ENCODE data around the gene OGDH. TPM values are rescaled to one million over a fixed set of nuclear protein-coding genes. Genes with fewer than 3 reads are reported as not detected.
"Not testable (repeated sequence)": the region's sequence is repeated elsewhere in the genome, so short reads cannot be mapped to it uniquely, and the experiment has no call there.

OGDH gene
- total RNA-seq, 2 experiments from 2014 or later, result 113 to 114 TPM

DNA sequence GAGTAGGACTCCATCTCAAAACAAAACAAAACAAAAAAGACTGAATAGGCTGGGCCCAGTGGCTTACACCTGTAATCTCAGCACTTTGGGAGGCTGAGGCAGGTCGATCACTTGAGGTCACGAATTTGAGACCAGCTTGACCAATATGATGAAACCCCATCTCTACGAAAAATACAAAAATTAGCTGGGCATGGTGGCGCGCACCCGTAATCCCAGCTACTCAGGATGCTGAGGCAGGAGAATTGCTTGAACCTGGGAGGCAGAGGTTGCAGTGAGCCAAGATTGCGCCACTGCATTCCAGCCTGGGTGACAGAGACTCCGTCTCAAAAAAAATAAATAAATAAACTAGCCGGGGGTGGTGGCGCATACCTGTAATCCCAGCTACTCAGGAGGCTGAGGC, 97.0 kb downstream of the OGDH start:
- peaks cover 67% of the 10 kb centered on the region for H3K36me3 Mint-ChIP-seq (ENCODE audit: low read depth)
- ATAC-seq; H3K27me3 Mint-ChIP-seq (ENCODE audit: low read depth); H3K9me3 Mint-ChIP-seq (ENCODE audit: insufficient read depth); H3K27ac Mint-ChIP-seq; H3K4me3 Mint-ChIP-seq; DNase-seq; H3K4me1 Mint-ChIP-seq (ENCODE audit: low read depth); POLR2A ChIA-PET: not testable (repeated sequence)
- CTCF ChIA-PET, result interaction anchor here (1.7 kb wide), 1 partner anchor 88 kb away, joined by 3 read pairs; no protein-coding TSS in a partner anchor

DNA sequence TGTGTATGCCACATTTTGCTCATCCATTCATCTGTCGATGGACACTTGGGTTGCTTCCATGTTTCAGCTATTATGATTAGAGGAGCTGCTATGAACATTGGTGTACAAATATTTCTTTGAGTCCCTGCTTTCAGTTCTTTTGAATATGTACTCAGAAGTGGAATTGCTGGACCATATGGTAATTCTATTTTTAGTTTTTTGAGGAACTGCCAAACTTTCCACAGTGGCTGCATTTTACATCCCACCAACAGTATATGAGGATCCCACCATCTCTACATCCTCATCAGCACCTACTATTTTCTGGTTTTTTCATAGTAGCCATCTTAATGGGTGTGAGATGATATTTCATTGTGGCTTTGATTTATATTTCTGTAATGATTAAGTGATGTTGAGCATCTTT, 97.5 kb downstream of the OGDH start:
- no peak for ATAC-seq
- Mint-ChIP-seq H3K36me3 (ENCODE audit: low read depth) (peaks cover 61% of the 10 kb centered on the region), H3K9me3 (ENCODE audit: insufficient read depth) (peaks cover 3% of the 10 kb centered on the region), H3K4me3 (no peak overlapping the region), H3K27me3 (ENCODE audit: low read depth) (no peaks in the 10 kb centered on the region), H3K27ac (no peak overlapping the region), H3K4me1 (ENCODE audit: low read depth) (no peaks in the 10 kb centered on the region)
- no peak for DNase-seq
- ChIA-PET POLR2A (no interaction called here), CTCF (no interaction called here)

DNA sequence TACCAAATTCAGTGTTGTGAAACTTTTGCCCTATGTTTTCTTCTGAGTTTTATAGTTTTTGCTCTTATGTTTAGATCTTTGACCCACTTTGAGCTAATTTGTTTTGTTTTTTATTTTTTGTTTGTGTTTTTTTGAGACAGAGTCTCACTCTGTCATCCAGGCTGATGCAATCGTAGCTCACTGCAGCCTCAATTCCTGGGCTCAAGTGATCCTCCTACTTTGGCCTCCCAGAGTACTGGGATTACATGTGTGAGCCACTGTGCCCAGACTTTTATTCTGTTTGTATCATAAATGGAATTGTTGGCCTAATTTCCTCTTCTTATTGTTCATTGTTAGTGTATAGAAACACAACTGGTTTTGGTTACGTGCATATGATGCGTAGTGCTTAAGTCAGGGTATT, 99.0 kb downstream of the OGDH start:
- Mint-ChIP-seq H3K27me3 (ENCODE audit: low read depth) (no peaks in the 10 kb centered on the region), H3K4me1 (ENCODE audit: low read depth) (no peaks in the 10 kb centered on the region), H3K9me3 (ENCODE audit: insufficient read depth) (no peaks in the 10 kb centered on the region), H3K4me3 (no peak overlapping the region), H3K27ac (no peak overlapping the region), H3K36me3 (ENCODE audit: low read depth) (peaks cover 49% of the 10 kb centered on the region)
- ATAC-seq (no peak), DNase-seq (no peak)
- ChIA-PET CTCF (no interaction called here), POLR2A (no interaction called here)

DNA sequence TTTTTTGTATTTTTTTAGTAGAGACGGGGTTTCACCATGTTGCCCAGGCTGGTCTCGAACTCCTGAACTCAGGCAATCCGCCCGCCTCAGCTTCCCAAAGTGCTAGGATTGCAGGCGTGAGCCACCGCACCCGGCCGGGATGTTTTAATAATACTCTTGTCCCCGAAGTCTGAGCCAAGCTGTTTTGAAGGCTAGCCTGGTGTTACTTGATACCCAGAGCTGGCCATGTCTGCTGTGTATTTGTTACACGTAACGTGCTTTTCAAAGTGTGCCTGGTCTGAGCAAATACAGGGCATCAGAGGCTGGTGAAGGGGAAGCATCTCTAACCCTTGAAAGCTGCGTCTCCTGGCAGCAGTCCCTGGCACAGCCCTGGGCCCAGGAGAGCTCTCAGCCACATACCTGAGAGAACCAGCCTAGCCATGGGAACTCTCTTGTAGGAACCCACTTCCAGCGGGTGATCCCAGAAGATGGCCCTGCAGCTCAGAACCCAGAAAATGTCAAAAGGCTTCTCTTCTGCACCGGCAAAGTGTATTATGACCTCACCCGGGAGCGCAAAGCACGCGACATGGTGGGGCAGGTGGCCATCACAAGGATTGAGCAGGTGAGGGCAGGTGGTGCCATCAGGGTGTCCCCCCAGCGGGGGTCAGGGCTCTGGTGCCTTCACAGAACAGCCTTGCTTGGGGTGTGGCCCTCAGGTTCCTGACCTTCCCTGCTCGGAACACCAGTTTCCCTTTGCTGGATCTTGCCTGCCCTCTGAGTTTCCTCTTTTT, 100.5 kb downstream of the OGDH start:
- POLR2A ChIA-PET, result interaction anchor here (0.6 kb wide), 1 partner anchor 93 kb away, joined by 4 read pairs; no protein-coding TSS in a partner anchor
- Mint-ChIP-seq H3K4me1 (ENCODE audit: low read depth) (peaks cover 3% of the 10 kb centered on the region), H3K36me3 (ENCODE audit: low read depth) (peaks cover 35% of the 10 kb centered on the region), H3K27me3 (ENCODE audit: low read depth) (no peaks in the 10 kb centered on the region), H3K9me3 (ENCODE audit: insufficient read depth) (no peaks in the 10 kb centered on the region), H3K4me3 (no peak overlapping the region), H3K27ac (no peak overlapping the region)
- DNase-seq (no peak), ATAC-seq (no peak)
- CTCF ChIA-PET, result no interaction called here

DNA sequence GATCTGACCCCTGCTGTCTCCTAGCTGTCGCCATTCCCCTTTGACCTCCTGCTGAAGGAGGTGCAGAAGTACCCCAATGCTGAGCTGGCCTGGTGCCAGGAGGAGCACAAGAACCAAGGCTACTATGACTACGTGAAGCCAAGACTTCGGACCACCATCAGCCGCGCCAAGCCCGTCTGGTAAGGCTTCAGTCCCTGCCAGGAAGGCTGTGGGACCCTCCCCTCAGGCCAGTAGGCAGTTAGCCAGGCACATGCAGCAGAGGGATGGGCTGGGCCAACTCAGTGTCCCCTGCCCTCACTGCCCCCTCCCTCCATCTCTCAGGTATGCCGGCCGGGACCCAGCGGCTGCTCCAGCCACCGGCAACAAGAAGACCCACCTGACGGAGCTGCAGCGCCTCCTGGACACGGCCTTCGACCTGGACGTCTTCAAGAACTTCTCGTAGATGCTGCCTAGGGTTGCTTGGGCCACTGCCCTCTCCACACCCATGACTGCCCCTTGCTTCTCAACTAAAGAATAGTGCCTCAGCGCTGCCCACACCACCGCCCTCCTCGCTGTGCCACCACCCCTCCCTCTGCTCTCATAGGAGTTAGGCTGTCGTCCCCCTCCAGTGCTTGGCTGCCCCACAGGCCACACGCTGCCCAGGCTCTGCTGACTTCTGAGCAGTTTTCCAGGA, 101.3 kb downstream of the OGDH start:
- POLR2A ChIA-PET, result no interaction called here
- Mint-ChIP-seq H3K4me1 (ENCODE audit: low read depth) (peaks cover 9% of the 10 kb centered on the region), H3K27ac (no peak overlapping the region), H3K36me3 (ENCODE audit: low read depth) (peaks cover 30% of the 10 kb centered on the region), H3K4me3 (no peak overlapping the region), H3K27me3 (ENCODE audit: low read depth) (no peaks in the 10 kb centered on the region), H3K9me3 (ENCODE audit: insufficient read depth) (no peaks in the 10 kb centered on the region)
- no peak for DNase-seq
- CTCF ChIA-PET, result no interaction called here
- no peak for ATAC-seq

DNA sequence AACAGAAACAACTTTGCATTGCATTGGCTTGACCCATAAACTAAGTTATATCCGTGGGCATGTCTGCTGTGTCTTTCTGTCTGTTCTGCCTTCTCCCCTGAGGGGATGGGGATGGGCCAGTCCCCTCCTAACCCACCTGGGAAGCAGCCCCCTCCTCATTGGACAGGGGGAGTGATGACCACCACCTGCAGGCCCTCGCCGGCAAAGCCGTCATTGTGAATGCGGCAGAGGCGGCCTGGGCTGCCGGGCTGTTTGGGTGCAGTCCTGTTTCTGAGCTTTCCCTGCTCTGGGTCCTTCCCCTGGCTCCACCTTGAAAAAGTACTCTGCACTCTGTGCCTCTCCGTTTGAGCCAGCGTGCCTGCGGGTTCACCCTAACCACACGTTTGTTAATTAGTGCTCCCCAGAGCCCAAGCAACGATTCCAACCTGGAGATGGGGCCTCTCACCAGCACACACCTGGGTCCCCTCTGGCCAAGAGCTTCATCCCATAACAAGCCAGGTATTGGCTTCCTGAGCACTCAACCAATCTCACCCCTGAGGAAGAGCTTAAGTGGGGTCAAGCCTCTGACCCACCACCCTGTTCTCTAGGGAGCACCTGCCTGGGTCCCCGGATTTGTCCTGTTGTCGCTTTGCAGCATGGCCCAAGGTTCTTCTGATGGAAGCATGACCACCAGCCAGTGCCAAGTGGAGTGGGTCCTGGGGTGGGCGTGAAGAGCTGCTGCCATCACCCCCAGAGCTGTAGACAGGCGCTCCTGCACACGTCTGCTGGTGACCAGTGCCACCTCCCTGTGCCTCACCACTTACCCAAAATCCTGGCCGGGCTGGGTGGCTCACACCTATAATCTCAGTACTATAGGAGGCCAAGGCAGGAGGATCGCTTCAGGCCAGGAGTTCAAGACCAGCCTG, 102.8 kb downstream of the OGDH start:
- Mint-ChIP-seq H3K27ac (no peak overlapping the region), H3K4me1 (ENCODE audit: low read depth) (peaks cover 9% of the 10 kb centered on the region), H3K4me3 (no peak overlapping the region), H3K27me3 (ENCODE audit: low read depth) (no peaks in the 10 kb centered on the region), H3K9me3 (ENCODE audit: insufficient read depth) (no peaks in the 10 kb centered on the region), H3K36me3 (ENCODE audit: low read depth) (peaks cover 18% of the 10 kb centered on the region)
- CTCF ChIA-PET, result no interaction called here
- ATAC-seq (no peak), DNase-seq (no peak)
- POLR2A ChIA-PET, result interaction anchor here (0.6 kb wide), 1 partner anchor 55 kb away, joined by 3 read pairs; no protein-coding TSS in a partner anchor

DNA sequence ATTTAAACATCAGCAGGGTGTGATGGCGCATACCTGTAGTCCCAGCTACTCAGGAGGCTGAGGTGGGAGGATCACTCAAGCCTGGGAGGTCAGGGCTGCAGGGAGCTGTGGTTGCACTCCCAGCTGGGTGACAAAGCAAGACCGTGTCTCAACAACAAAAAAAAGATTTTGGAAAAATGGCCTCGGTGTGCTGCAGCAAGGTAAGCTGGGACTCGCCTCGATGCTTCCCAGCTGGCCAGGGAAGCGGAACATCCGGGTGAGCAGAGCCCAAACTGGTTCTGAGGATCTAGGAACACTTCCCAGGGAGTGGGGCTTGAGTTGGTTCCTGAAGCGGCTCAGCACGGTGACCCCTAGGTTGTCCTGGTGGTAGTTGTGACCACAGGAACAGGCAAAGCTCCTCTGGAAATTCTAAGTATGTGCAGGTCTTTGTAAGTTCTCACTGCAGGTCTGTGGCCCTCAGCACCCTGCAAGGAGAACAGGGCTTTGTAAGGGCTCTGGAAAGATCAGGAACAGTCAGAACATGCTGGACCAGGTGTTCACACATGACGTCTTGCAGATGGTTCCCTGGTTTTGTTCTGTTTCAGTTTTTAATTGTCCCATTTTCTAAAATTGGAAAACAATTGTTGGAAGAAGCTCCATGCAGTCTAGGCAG, 103.6 kb downstream of the OGDH start:
- Mint-ChIP-seq H3K36me3 (ENCODE audit: low read depth) (peaks cover 17% of the 10 kb centered on the region), H3K4me3 (no peak overlapping the region), H3K27me3 (ENCODE audit: low read depth) (no peaks in the 10 kb centered on the region), H3K27ac (no peak overlapping the region), H3K9me3 (ENCODE audit: insufficient read depth) (no peaks in the 10 kb centered on the region), H3K4me1 (ENCODE audit: low read depth) (peaks cover 9% of the 10 kb centered on the region)
- POLR2A ChIA-PET, result no interaction called here
- no peak for ATAC-seq
- DNase-seq, result no peak
- CTCF ChIA-PET, result no interaction called here

DNA sequence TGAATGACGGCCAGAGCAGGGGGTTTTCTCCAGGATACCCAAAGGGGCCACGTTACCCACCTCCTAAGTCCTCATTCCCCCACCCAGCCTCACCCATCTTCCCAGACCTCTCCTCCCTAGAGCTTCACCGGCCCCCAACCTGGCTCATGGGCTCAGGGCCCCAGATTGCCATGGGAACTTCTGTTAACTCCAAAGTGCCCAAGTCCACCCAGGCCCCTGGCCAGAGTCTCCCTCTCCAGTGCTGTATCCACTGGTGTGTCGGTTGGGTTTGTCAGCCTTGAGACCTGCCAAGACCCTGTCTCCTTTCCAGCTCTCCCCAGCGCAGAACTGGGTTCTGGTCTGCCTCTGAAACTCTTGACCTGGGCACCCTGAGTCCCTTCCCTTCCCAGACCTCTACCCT, 105.1 kb downstream of the OGDH start:
- DNase-seq (no peak), ATAC-seq (no peak)
- Mint-ChIP-seq H3K27me3 (ENCODE audit: low read depth) (no peaks in the 10 kb centered on the region), H3K9me3 (ENCODE audit: insufficient read depth) (no peaks in the 10 kb centered on the region), H3K36me3 (ENCODE audit: low read depth) (peaks cover 10% of the 10 kb centered on the region), H3K4me3 (no peak overlapping the region), H3K4me1 (ENCODE audit: low read depth) (peaks cover 9% of the 10 kb centered on the region), H3K27ac (no peak overlapping the region)
- ChIA-PET CTCF (no interaction called here), POLR2A (no interaction called here)

DNA sequence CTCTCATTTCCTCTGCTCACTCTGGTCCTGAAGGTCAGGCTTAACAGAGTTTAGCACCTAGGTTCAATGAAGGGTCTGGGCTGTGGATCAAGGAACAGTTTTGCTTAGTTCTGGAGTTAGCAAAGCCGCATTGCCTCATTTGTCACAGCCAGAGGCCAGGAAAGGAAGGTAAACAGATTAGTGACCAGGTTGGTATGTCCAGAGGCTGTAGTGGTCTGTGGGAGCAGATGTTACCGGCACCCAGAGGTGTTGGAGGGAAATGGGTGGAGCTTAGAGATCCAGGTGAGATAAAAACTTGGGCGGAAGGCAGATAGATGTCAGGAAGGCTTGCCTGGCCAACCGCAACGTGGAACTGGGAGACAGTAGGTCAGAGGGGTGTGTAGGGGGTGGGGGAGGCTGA, 105.6 kb downstream of the OGDH start:
- no peaks in the 10 kb centered on the region for H3K9me3 Mint-ChIP-seq (ENCODE audit: insufficient read depth)
- peak overlapping the region; percentile 57 for H3K27ac Mint-ChIP-seq
- H3K4me3 Mint-ChIP-seq, result no peak overlapping the region
- ATAC-seq (no peak), DNase-seq (no peak)
- peaks cover 9% of the 10 kb centered on the region for H3K4me1 Mint-ChIP-seq (ENCODE audit: low read depth)
- ChIA-PET POLR2A (no interaction called here), CTCF (no interaction called here)
- peaks cover 10% of the 10 kb centered on the region for H3K36me3 Mint-ChIP-seq (ENCODE audit: low read depth)
- no peaks in the 10 kb centered on the region for H3K27me3 Mint-ChIP-seq (ENCODE audit: low read depth)

DNA sequence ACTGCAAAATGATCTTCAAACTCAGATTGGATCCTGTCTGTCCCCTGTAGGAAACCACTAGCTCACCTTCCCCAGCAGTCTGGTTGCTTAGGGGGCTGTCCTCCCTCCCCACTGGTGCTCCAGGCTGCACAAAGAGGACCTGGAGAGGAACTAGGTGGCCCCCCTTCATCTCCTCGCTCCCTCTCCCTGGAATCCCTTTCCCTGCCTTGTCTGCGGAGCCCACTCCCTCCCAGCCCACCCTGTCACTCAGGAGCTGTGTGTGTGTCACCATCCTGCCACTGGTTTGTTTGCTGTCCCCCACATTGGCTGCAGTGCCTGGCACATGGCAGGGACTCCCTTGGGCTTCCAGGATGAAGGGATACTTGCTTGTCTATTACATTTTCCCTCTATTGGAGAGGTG, 106.7 kb downstream of the OGDH start:
- ATAC-seq, result no peak
- Mint-ChIP-seq H3K9me3 (ENCODE audit: insufficient read depth) (no peaks in the 10 kb centered on the region), H3K36me3 (ENCODE audit: low read depth) (peaks cover 4% of the 10 kb centered on the region), H3K27ac (no peak overlapping the region), H3K27me3 (ENCODE audit: low read depth) (no peaks in the 10 kb centered on the region), H3K4me3 (no peak overlapping the region), H3K4me1 (ENCODE audit: low read depth) (peaks cover 9% of the 10 kb centered on the region)
- no peak for DNase-seq
- POLR2A ChIA-PET, result no interaction called here
- CTCF ChIA-PET, result no interaction called here

DNA sequence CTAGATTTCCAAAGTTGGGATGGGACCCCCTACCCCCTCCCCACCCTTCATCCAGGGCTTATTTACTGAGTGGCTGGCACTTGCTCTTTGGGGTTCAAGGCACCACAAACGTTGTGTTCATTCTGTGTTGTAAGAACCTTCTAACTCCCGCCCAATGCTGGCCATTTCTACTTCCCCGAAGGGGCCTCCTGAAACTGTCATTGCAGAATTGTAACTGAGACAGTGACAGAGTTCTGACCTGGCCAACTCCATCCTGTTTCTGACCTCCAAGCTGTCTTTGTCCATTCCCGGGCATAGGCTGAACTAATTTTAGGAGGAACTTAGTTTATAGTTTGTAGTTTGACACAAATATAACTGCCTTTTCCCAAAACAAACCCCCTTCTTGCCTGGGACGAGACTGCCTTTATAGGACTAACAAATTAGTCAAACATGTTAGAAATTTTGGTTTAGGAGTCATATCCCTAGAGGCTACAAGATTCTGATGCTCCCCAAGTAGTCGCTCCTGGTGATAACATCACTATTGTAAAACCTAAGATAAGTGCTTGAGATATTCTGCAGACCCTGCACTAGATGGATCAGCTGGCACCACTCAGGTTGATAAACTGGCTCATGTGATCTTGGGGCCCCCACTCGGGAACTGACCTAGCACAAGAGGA, 107.4 kb downstream of the OGDH start:
- Mint-ChIP-seq H3K27me3 (ENCODE audit: low read depth) (no peaks in the 10 kb centered on the region), H3K9me3 (ENCODE audit: insufficient read depth) (no peaks in the 10 kb centered on the region), H3K27ac (no peak overlapping the region), H3K4me1 (ENCODE audit: low read depth) (peaks cover 9% of the 10 kb centered on the region), H3K36me3 (ENCODE audit: low read depth) (peaks cover 4% of the 10 kb centered on the region), H3K4me3 (no peak overlapping the region)
- DNase-seq (no peak), ATAC-seq (no peak)
- CTCF ChIA-PET, result no interaction called here
- POLR2A ChIA-PET, result no interaction called here
